ENCODE data around the gene MTMR10. TPM values are rescaled to one million over a fixed set of nuclear protein-coding genes. Genes with fewer than 3 reads are reported as not detected.

The MTMR10 gene
- total and polyA plus RNA-seq, 7 donors = 11.4 to 31.0 (median 24.3) TPM

DNA sequence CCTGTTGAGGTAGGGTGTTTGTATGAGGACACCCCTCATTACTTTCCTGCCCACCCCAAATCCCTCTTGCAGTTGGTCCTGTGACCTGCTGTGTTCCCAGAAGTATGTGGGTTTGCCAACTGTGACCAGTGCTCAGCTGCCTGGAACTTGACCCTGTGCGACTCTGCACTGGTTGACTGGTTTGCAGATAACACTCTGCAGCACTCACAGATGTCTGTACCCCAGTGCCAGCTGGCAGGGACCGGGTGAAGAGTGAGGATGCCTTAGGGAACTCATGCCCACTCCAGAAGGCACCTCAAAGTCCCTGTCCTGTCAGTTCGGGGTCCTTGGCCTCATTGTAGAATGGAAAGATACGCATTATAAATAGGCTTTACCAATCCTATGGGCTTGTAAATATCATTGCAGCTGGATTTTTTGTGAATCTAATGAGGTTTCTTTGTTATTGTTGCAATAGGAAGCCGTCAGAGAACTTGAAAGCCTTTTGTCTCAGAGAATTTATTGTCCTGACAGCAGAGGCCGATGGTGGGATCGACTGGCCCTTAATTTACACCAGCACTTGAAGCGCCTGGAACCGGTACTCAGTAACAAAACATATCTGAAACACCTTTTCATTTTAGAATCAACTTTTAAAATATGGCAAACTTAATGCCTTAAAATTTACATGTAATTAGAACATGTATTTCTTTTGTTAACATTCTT lies 69.5 kb downstream of the MTMR10 start:
- peak in 2 of 4 donors; percentile 20 to 29 for TF ChIP-seq POLR2AphosphoS5 (IDR thresholded peaks at IDR 0.05)
- TF ChIP-seq, protein P1, sequence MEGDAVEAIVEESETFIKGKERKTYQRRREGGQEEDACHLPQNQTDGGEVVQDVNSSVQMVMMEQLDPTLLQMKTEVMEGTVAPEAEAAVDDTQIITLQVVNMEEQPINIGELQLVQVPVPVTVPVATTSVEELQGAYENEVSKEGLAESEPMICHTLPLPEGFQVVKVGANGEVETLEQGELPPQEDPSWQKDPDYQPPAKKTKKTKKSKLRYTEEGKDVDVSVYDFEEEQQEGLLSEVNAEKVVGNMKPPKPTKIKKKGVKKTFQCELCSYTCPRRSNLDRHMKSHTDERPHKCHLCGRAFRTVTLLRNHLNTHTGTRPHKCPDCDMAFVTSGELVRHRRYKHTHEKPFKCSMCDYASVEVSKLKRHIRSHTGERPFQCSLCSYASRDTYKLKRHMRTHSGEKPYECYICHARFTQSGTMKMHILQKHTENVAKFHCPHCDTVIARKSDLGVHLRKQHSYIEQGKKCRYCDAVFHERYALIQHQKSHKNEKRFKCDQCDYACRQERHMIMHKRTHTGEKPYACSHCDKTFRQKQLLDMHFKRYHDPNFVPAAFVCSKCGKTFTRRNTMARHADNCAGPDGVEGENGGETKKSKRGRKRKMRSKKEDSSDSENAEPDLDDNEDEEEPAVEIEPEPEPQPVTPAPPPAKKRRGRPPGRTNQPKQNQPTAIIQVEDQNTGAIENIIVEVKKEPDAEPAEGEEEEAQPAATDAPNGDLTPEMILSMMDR (IDR thresholded peaks at IDR 0.05) = no peak
- no peak for DNase-seq
- Histone ChIP-seq H3K27me3 (no peaks in the 10 kb centered on the region), H3K4me3 (no peak overlapping the region), H3K9me3 (no peaks in the 10 kb centered on the region), H3K27ac (peak overlapping the region; percentile 20 to 58 (median 51)), H3K36me3 (peaks cover 14 to 99% (median 45%) of the 10 kb centered on the region in 4 donors), H3K4me1 (no peaks in the 10 kb centered on the region)
- intact Hi-C loops (cut with DNase I) = no loop called here
- 81 to 82% methylated on average over 9 of the region's 9 CpGs for WGBS, 2 donors

DNA sequence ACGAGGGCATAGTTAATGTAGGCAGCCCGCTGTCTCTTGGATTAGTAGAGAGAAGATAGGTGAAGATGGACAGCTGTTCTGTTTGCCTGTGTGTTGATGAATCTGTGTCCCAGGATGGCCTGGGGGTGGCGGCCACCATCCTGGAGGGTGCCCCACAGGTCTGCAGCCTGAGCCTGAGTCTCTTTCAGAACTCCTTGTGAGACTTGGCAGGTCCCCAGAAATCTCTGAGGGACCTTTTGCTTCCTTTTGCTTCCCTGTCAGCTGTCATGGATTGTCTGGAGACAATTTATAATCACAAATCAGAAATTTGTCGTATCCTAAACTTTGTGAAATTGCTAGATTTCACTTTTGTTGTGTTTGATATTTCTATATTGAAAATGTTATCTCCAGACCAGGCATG lies 70.3 kb downstream of the MTMR10 start:
- TF ChIP-seq, protein P1 (IDR thresholded peaks at IDR 0.05) = no peak
- TF ChIP-seq EP300 (IDR thresholded peaks at IDR 0.05) (no peak), POLR2A (IDR thresholded peaks at IDR 0.05) (no peak), POLR2AphosphoS5 (IDR thresholded peaks at IDR 0.05) (no peak)
- 77 to 92% methylated on average over 4 of the region's 4 CpGs for WGBS, 2 donors
- intact Hi-C loops (cut with DNase I) = no loop called here
- no peak for DNase-seq
- peaks cover 20 to 99% (median 42%) of the 10 kb centered on the region in 4 donors for H3K36me3 ChIP-seq
- peak overlapping the region in 2 of 4 donors; percentile 51 to 58 for H3K27ac ChIP-seq
- H3K4me3 ChIP-seq = no peak overlapping the region
- no peaks in the 10 kb centered on the region for H3K27me3 ChIP-seq
- no peaks in the 10 kb centered on the region for H3K9me3 ChIP-seq
- H3K4me1 ChIP-seq = no peaks in the 10 kb centered on the region

DNA sequence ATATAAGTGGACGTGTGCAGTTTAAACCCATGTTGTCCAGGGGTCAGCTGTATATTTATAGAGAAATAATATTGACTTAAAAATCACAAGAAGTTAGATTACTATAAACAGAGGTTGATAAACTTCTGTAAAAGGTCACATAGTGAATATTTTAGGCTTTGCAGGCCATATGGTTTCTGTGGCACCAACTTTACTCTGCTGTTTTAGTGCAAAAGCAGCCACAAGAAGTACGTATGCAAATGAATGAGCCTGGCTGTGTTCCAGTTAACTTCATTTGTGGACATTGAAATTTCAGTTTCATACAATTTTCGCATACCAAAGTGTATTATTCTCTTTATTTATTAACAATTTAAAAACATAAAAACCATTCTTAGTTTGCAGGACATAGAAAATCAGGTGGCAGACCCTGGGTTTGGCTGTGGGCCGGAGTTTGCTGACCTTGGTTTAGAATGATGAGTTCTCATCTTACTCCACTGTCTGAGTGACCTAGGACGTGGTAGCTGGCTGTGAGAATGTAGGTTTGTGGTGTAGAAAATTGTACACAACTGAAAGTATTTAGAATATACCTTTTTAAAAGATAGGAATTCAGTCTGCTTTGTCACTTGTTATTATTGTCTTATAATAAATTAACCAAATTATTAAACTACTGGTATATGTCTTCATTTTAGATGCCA lies 71.4 kb downstream of the MTMR10 start:
- intact Hi-C loops (cut with DNase I) = no loop called here
- Histone ChIP-seq H3K9me3 (no peaks in the 10 kb centered on the region), H3K27me3 (no peaks in the 10 kb centered on the region), H3K36me3 (peaks cover 14 to 99% (median 34%) of the 10 kb centered on the region in 4 donors), H3K27ac (no peak overlapping the region), H3K4me3 (no peak overlapping the region), H3K4me1 (no peaks in the 10 kb centered on the region)
- DNase-seq = no peak
- 84 to 85% methylated on average over 5 of the region's 5 CpGs for WGBS, 2 donors
- TF ChIP-seq POLR2AphosphoS5 (IDR thresholded peaks at IDR 0.05) (no peak), EP300 (IDR thresholded peaks at IDR 0.05) (no peak), POLR2A (IDR thresholded peaks at IDR 0.05) (no peak)
- TF ChIP-seq, protein P1 (IDR thresholded peaks at IDR 0.05) = no peak

DNA sequence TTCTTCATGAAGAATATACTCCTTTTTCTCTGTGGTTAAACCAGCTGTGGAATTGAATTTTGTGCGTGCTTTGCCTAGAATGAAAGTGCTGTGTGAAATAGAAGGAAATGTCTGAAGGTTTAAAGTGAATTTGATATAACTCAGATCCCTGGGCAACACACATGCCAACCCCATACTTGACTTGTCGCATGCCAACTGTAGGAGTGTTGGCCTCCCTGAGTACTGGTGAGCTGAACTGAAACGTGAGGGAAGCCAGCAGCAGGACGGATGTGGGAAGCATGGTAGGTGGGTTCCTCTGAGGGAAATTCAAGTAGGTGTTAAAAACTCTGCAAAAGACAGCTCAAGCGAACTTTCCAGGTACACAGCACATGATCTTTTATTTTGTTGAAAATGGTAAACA lies 73.1 kb downstream of the MTMR10 start:
- TF ChIP-seq POLR2A (IDR thresholded peaks at IDR 0.05) = no peak
- TF ChIP-seq, protein P1 (IDR thresholded peaks at IDR 0.05) = no peak
- TF ChIP-seq POLR2AphosphoS5 (IDR thresholded peaks at IDR 0.05) = no peak
- TF ChIP-seq EP300 (IDR thresholded peaks at IDR 0.05) = no peak
- DNase-seq = no peak
- peaks cover 20 to 99% (median 29%) of the 10 kb centered on the region in 4 donors for H3K36me3 ChIP-seq
- no peaks in the 10 kb centered on the region for H3K9me3 ChIP-seq
- no peak overlapping the region for H3K4me3 ChIP-seq
- H3K4me1 ChIP-seq = no peaks in the 10 kb centered on the region
- no peak overlapping the region for H3K27ac ChIP-seq
- H3K27me3 ChIP-seq = no peaks in the 10 kb centered on the region
- whole genome bisulfite sequencing, 2 donors = 93 to 94% methylated on average over 5 of the region's 5 CpGs
- intact Hi-C loops (cut with DNase I) = no loop called here

Measured in sigmoid colon (tissue), 7 donors.